ENCODE results near the gene POLD2. TPM values are rescaled to one million over a fixed set of nuclear protein-coding genes. Genes with fewer than 3 reads are reported as not detected.

The POLD2 gene
- total RNA-seq, 4 donors from 2014 or later: 58.7 to 80.5 (median 66.1) TPM

DNA sequence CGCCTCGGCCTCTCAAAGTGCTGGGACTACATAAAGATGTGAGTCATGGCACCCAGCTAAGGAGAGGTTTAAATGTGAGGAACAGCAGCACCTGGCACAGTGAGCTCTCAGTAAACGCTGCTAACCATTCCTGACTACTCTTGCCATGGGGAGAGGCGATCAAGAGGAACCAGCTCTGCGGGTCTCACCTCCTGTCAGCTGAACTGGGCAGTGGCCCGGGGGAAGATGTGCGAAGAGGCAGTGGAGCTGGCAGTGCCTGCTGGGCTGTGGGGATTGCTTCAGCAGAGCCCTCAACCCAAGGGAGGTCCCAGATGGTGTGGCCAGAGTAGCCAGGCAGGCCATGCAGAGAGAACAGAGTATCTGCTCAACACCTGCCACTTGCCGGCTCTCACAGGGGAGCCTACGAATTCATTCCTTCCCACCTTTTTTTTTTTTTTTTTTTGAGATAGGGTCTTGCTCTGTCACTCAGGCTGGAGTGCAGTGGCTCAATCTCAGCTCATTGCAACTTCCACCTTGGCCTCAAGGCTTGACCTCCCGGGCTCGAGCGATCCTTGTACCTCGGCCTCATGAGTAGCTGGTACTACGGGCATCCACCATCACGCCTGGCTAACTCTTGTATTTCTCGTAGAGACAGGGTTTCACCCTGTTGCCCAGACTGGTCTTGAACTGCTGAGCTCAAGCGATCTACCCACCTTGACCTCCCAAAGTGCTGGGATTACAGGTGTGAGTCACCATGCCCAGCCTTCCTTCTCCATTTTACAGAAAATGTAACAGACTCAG, 47.9 kb downstream of the POLD2 start:
- Histone ChIP-seq H3K27ac (peak overlapping the region; percentile 10), H3K27me3 (no peaks in the 10 kb centered on the region), H3K36me3 (peaks cover 65% of the 10 kb centered on the region), H3K4me3 (no peak overlapping the region), H3K9me3 (no peaks in the 10 kb centered on the region), H3K4me1 (peaks cover 56% of the 10 kb centered on the region)
- DNase-seq (ENCODE audit: low spot score in 2 of 2): no peak
- TF ChIP-seq, protein P1, sequence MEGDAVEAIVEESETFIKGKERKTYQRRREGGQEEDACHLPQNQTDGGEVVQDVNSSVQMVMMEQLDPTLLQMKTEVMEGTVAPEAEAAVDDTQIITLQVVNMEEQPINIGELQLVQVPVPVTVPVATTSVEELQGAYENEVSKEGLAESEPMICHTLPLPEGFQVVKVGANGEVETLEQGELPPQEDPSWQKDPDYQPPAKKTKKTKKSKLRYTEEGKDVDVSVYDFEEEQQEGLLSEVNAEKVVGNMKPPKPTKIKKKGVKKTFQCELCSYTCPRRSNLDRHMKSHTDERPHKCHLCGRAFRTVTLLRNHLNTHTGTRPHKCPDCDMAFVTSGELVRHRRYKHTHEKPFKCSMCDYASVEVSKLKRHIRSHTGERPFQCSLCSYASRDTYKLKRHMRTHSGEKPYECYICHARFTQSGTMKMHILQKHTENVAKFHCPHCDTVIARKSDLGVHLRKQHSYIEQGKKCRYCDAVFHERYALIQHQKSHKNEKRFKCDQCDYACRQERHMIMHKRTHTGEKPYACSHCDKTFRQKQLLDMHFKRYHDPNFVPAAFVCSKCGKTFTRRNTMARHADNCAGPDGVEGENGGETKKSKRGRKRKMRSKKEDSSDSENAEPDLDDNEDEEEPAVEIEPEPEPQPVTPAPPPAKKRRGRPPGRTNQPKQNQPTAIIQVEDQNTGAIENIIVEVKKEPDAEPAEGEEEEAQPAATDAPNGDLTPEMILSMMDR (IDR thresholded peaks at IDR 0.05): no peak
- no peak for TF ChIP-seq POLR2A (IDR thresholded peaks at IDR 0.05)
- no peak for TF ChIP-seq POLR2AphosphoS5 (IDR thresholded peaks at IDR 0.05)
- TF ChIP-seq EP300 (IDR thresholded peaks at IDR 0.05): no peak
- WGBS: 88% methylated on average over 14 of the region's 17 CpGs

DNA sequence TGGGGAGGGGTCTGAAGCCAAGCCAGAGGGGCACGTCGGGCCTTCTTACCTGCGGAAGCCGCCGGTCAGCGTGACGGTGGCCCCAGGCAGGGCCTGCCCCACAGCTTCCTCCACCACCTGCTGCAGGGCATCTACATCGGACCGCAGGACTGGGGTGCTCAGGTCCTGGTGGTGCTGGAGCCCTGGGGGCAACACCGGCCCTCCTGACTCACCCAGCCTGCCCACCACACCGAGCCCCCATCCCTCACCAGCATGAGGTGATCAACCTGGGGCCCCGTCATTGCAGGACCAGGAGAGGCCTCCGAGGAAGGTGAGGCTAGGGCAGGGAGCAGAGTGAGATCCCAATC, 49.0 kb downstream of the POLD2 start:
- TF ChIP-seq, protein P1 (IDR thresholded peaks at IDR 0.05): no peak
- TF ChIP-seq POLR2A (IDR thresholded peaks at IDR 0.05) (no peak), POLR2AphosphoS5 (IDR thresholded peaks at IDR 0.05) (no peak), EP300 (IDR thresholded peaks at IDR 0.05) (no peak)
- DNase-seq (ENCODE audit: low spot score in 2 of 2): no peak
- Histone ChIP-seq H3K27me3 (no peaks in the 10 kb centered on the region), H3K27ac (peak overlapping the region; percentile 71), H3K9me3 (no peaks in the 10 kb centered on the region), H3K4me3 (peak overlapping the region; percentile 12), H3K4me1 (peaks cover 44% of the 10 kb centered on the region), H3K36me3 (peaks cover 53% of the 10 kb centered on the region)
- WGBS: 90% methylated on average over 2 of the region's 13 CpGs

DNA sequence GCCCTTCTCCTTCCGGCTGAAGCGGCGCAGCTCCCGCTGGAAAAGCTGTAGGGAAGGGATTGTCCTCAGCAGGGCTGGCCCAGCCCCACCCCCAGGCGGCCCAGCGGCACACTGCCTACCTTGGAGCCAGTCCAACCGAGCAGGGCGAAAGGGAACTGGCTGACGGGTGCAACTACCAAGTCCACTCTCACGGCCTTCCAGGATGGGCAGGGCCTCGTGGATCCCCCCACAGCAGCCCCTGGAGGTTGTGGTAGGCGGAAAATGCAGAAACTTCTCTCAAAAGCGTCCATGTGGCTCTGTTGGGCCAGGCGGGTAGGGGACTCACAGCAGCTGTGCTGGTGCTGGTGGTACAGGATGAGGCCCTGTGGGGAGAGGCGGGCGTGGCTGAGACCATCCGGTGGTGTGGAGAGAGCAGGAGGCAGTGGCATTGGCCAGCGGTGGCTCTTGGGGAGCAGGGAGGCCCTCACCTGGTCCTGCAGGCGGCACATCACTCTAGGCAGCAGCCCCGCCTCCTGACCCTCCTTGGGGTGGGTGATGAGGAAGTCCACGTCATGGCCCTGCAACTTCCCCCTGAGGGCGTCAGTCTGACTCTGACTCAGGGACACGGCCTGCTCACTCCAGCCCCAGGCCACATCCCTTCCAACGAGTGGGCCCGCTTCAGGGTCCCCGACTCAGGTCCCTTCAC, 49.5 kb downstream of the POLD2 start:
- peak in 1 of 2 donors; percentile 89 for DNase-seq (ENCODE audit: low spot score in 2 of 2)
- whole genome bisulfite sequencing: 40% methylated on average over 15 of the region's 26 CpGs

DNA sequence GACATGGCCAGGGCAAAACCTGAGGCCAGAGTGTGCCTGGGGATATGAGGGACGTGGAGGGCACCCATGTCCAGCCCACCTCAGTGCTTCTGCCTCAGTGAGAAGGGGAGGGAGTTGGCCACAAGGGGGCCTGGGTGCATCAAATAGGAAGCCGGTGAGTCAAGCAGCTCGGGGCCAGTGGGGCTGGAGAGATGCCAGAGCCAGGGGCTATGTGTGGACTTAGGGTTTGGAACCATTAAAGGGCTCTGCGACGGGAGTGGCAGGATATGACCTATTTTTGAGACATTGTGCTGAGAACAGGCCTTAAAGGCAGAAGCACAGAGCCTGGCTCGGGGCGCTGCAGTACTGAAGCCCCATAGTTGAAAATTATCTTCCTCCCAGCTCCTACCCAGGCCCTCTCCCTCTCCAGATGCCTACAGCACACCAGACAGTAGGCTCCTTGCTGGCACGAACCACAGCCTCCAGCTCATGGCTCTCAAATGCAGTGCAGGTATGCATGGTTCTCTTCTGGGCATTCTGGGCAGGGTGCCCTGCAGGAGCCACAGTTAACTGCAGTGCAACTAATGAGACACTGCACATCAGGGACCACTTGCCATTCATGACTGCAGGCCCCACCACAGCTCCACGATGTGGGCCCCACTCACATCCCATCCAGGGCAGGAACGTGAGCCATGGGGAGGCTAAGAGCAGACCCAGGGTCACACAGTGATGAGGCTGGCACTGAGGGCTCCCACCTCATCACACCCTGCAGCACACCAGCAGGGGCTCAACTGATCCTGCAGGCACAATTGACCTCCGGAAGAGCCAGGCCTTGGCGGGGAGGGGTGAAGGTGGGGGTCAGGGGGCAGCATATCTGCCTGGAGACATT, 50.8 kb downstream of the POLD2 start:
- H3K4me1 ChIP-seq: peaks cover 41% of the 10 kb centered on the region
- peaks cover 36% of the 10 kb centered on the region for H3K36me3 ChIP-seq
- WGBS: 38% methylated on average over 10 of the region's 12 CpGs
- peak; percentile 91 for DNase-seq (ENCODE audit: low spot score in 2 of 2)
- H3K27me3 ChIP-seq: no peaks in the 10 kb centered on the region
- TF ChIP-seq POLR2A (IDR thresholded peaks at IDR 0.05) (no peak), POLR2AphosphoS5 (IDR thresholded peaks at IDR 0.05) (no peak)
- TF ChIP-seq, protein P1 (IDR thresholded peaks at IDR 0.05): peak in 1 of 2 donors; percentile 62
- peak overlapping the region; percentile 24 for H3K27ac ChIP-seq
- no peaks in the 10 kb centered on the region for H3K9me3 ChIP-seq
- no peak overlapping the region for H3K4me3 ChIP-seq

More for the DNA sequence above, 49.5 kb downstream of the POLD2 start:
- peaks cover 48% of the 10 kb centered on the region for H3K36me3 ChIP-seq
- H3K9me3 ChIP-seq: no peaks in the 10 kb centered on the region
- peak overlapping the region; percentile 12 for H3K4me3 ChIP-seq
- no peak for TF ChIP-seq EP300 (IDR thresholded peaks at IDR 0.05)
- TF ChIP-seq, protein P1 (IDR thresholded peaks at IDR 0.05): no peak
- no peak for TF ChIP-seq POLR2AphosphoS5 (IDR thresholded peaks at IDR 0.05)
- H3K27me3 ChIP-seq: no peaks in the 10 kb centered on the region
- H3K4me1 ChIP-seq: peaks cover 41% of the 10 kb centered on the region
- H3K27ac ChIP-seq: peak overlapping the region; percentile 71

All from suprapubic skin (tissue), 4 donors.